Endothelial cell of umbilical vein (primary cell): ENCODE data around the gene AGO4. TPM values are rescaled to one million over a fixed set of nuclear protein-coding genes. Genes with fewer than 3 reads are reported as not detected.

Experiments used
- BruUV-seq: library from RNA; stranded (reverse); fragments of 400-500 nt; replicated peaks from 2 replicates; lab custom pipeline; 2021; lab: Mats Ljungman, UMichigan
- CTCF ChIA-PET: fragments of 300-600, 350-600 bp; sonication (Branson Sonifier 250); formaldehyde crosslinking; loops from one replicate; lab custom pipeline; 2021; ENCODE audit warnings: antibody characterized with exemption, inconsistent platforms; lab: Charles Lee
- POLR2A ChIA-PET: fragments of 300-600, 350-600 bp; sonication (Branson Sonifier 250); formaldehyde crosslinking; loops from one replicate; lab custom pipeline; 2021; ENCODE audit warnings: antibody characterized with exemption, inconsistent platforms; lab: Charles Lee
- DNase-seq: peaks from one replicate; pipeline ENCODE4 v3.0.0-alpha.2; 2011; ENCODE audit warnings: low read depth, low spot score
- FAIRE-seq: peaks from 2 replicates; lab custom pipeline; 2011; peaks lifted over from hg19 to GRCh38; lab: Jason Lieb, UNC
- H2AFZ ChIP-seq: 2 replicates; pipeline ENCODE4 v1.6.0; 2012; ENCODE audit warnings: low read depth, low read length, control low read depth, inconsistent platforms
- H3K27ac ChIP-seq: 2 replicates; pipeline ENCODE4 v1.5.1; 2011; ENCODE audit warnings: low read depth, mild to moderate bottlenecking, control low read depth, low read length, moderate library complexity; ENCODE audit not compliant: insufficient read depth
- H3K27me3 ChIP-seq, 2 experiments: 2 replicates each; pipeline versions ENCODE4 v1.6.0 to v1.6.1; 2011; ENCODE audit warnings: low read length in 2 of 2, mixed read lengths in 1 of 2; ENCODE audit not compliant: control insufficient read depth in 2 of 2, insufficient read depth in 2 of 2
- H3K36me3 ChIP-seq, 2 experiments: 2 replicates in 1 of 2; 3 replicates in 1 of 2; pipeline ENCODE4 v1.5.1; 2011; ENCODE audit warnings: low read length in 2 of 2, mild to moderate bottlenecking in 1 of 2, moderate library complexity in 1 of 2; ENCODE audit not compliant: control insufficient read depth in 2 of 2, insufficient read depth in 2 of 2; ENCODE audit errors: extremely low read depth in 1 of 2
- H3K4me1 ChIP-seq: 3 replicates; pipeline ENCODE4 v1.5.1; 2011; ENCODE audit warnings: mild to moderate bottlenecking, low read length; ENCODE audit not compliant: control insufficient read depth, insufficient read depth; ENCODE audit errors: extremely low read depth
- H3K4me2 ChIP-seq: 2 replicates; pipeline ENCODE4 v1.6.1; 2011; ENCODE audit warnings: low read length, control low read depth, mixed read lengths; ENCODE audit not compliant: insufficient read depth
- H3K4me3 ChIP-seq, 3 experiments: fragments of 200-600 bp in 1 of 3; sonication (generic), shearing (Covaris generic) in 1 of 3; replicated peaks in 1 of 3; 2 replicates each; pipeline ENCODE4 v1.5.1; 2011 to 2016; ENCODE audit warnings: control low read depth in 3 of 3, low read length in 3 of 3, mild to moderate bottlenecking in 2 of 3, inconsistent platforms in 1 of 3, low read depth in 1 of 3, moderate library complexity in 1 of 3; ENCODE audit not compliant: insufficient read depth in 1 of 3
- H3K79me2 ChIP-seq: 2 replicates; pipeline ENCODE4 v1.6.0; 2012; ENCODE audit warnings: low read length, inconsistent platforms; ENCODE audit not compliant: control insufficient read depth, insufficient read depth
- H3K9ac ChIP-seq: replicated peaks from 2 replicates; pipeline ENCODE3; 2011; ENCODE audit warnings: low read length, control low read depth; ENCODE audit not compliant: insufficient read depth; ENCODE audit errors: extremely low read depth
- H3K9me1 ChIP-seq: replicated peaks from 3 replicates; pipeline ENCODE4 v1.6.0; 2011; ENCODE audit warnings: mild to moderate bottlenecking, low read length; ENCODE audit not compliant: control insufficient read depth, insufficient read depth; ENCODE audit errors: extremely low read depth
- H3K9me3 ChIP-seq: replicated peaks from 2 replicates; pipeline ENCODE4 v1.5.1; 2012; ENCODE audit warnings: low read length, inconsistent platforms; ENCODE audit not compliant: control insufficient read depth, insufficient read depth
- H4K20me1 ChIP-seq: replicated peaks from 2 replicates; pipeline ENCODE3; 2011; ENCODE audit warnings: mild to moderate bottlenecking, low read length; ENCODE audit not compliant: control insufficient read depth, insufficient read depth; ENCODE audit errors: extremely low read depth
- EZH2 ChIP-seq: IDR thresholded peaks from 2 replicates; pipeline ENCODE4 v1.6.1; 2012; ENCODE audit warnings: borderline replicate concordance, low read depth, mild to moderate bottlenecking, moderate library complexity, low read length, inconsistent platforms; ENCODE audit not compliant: severe bottlenecking
- FOS ChIP-seq: IDR thresholded peaks from 2 replicates; pipeline ENCODE4 v1.6.1; 2011; ENCODE audit warnings: mild to moderate bottlenecking, low read length, moderate library complexity, borderline replicate concordance; ENCODE audit not compliant: insufficient read depth
- GATA2 ChIP-seq: IDR thresholded peaks from 2 replicates; pipeline ENCODE4 v1.7.0; 2011; ENCODE audit warnings: low read depth, mild to moderate bottlenecking, moderate library complexity, mixed read lengths, low read length; ENCODE audit not compliant: insufficient read length, insufficient read depth
- JUN ChIP-seq: IDR thresholded peaks from 2 replicates; pipeline ENCODE4 v1.6.1; 2011; ENCODE audit warnings: borderline replicate concordance, low read depth; ENCODE audit not compliant: insufficient read length, insufficient read depth
- MYC ChIP-seq: IDR thresholded peaks from one replicate; pipeline ENCODE4 v1.6.1; 2011; ENCODE audit warnings: mild to moderate bottlenecking, low read depth, low read length
- POLR2A ChIP-seq: IDR thresholded peaks from 2 replicates; pipeline ENCODE4 v1.6.1; 2012; ENCODE audit warnings: low read depth, mild to moderate bottlenecking, control low read depth, low read length
- POLR2AphosphoS5 ChIP-seq: IDR thresholded peaks from 2 replicates; pipeline ENCODE4 v1.6.1; 2012; ENCODE audit warnings: low read depth, mild to moderate bottlenecking, control low read depth, low read length, moderate library complexity; ENCODE audit not compliant: insufficient read depth
- dilution Hi-C: fragments of 300-500 bp; cut with MboI; formaldehyde crosslinking; loops from one replicate; pipeline ENCODE4 v1.15.0; 2019; ENCODE audit warnings: low sequenced_read_pairs; ENCODE audit not compliant: extremely low pct_ligation_motif_present
- intact Hi-C: fragments of 100-400 bp; cut with micrococcal nuclease; formaldehyde crosslinking; loops from one replicate; pipeline ENCODE4 v1.10.0; 2022
- polyA plus RNA-seq, 4 experiments: library from polyadenylated mRNA; depleted of rRNA in 3 of 4; stranded (reverse) in 3 of 4; unstranded in 1 of 4; fragments of >200 nt; gene quantifications; 2 replicates each; pipeline versions ENCODE4 v1.2.1 to v1.2.3, GENCODE V29; 2011 to 2012; ENCODE audit warnings: missing spikeins in 1 of 4
- total RNA-seq: library from RNA; stranded (reverse); gene quantifications from 2 replicates; pipeline ENCODE4 v1.2.3, GENCODE V29; 2021
- TF ChIP-seq, protein P1 (sequence below), 2 donors: IDR thresholded peaks; 1 replicate in 1 of 2; 2 replicates in 1 of 2; pipeline ENCODE4 v1.5.1; 2011; ENCODE audit warnings: low read length in 2 of 2, mild to moderate bottlenecking in 2 of 2, moderate library complexity in 2 of 2, control low read depth in 1 of 2, inconsistent platforms in 1 of 2, low read depth in 1 of 2; ENCODE audit not compliant: insufficient read depth in 1 of 2; ENCODE audit errors: extremely low read depth in 1 of 2
- TF ChIP-seq, protein P2 (sequence below): IDR thresholded peaks from 2 replicates; pipeline ENCODE4 v1.6.1; 2011; ENCODE audit not compliant: insufficient read depth, insufficient read length

AGO4 gene
- total and polyA plus RNA-seq, 2 donors (not counting 3 experiments of a cell fraction or from before 2014, with no cell fraction given): 11.1 to 19.8 TPM

GRCh38 chr1:35847935-35848565 is 40.2 kb downstream of the AGO4 start:
- H3K4me1 ChIP-seq: peaks cover 4% of the 10 kb centered on the region
- dilution Hi-C loops (no loop called here), intact Hi-C loops (no loop called here)
- CTCF ChIA-PET: no interaction called here
- TF ChIP-seq POLR2AphosphoS5: no peak
- TF ChIP-seq, protein P1, sequence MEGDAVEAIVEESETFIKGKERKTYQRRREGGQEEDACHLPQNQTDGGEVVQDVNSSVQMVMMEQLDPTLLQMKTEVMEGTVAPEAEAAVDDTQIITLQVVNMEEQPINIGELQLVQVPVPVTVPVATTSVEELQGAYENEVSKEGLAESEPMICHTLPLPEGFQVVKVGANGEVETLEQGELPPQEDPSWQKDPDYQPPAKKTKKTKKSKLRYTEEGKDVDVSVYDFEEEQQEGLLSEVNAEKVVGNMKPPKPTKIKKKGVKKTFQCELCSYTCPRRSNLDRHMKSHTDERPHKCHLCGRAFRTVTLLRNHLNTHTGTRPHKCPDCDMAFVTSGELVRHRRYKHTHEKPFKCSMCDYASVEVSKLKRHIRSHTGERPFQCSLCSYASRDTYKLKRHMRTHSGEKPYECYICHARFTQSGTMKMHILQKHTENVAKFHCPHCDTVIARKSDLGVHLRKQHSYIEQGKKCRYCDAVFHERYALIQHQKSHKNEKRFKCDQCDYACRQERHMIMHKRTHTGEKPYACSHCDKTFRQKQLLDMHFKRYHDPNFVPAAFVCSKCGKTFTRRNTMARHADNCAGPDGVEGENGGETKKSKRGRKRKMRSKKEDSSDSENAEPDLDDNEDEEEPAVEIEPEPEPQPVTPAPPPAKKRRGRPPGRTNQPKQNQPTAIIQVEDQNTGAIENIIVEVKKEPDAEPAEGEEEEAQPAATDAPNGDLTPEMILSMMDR (IDR thresholded peaks at IDR 0.05; ENCODE audit: extremely low read depth in 1 of 2, insufficient read depth in 1 of 2, low read depth in 1 of 2, low read length in 2 of 2): no peak
- no peak for TF ChIP-seq MYC
- no peak for TF ChIP-seq POLR2A
- TF ChIP-seq, protein P2, sequence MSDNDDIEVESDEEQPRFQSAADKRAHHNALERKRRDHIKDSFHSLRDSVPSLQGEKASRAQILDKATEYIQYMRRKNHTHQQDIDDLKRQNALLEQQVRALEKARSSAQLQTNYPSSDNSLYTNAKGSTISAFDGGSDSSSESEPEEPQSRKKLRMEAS: no peak
- POLR2A ChIA-PET: no interaction called here
- no peak overlapping the region for H3K4me3 ChIP-seq
- H3K9me1 ChIP-seq: no peaks in the 10 kb centered on the region
- peaks cover 4 to 6% of the 10 kb centered on the region in 2 experiments for H3K36me3 ChIP-seq
- H2AFZ ChIP-seq: no peak overlapping the region
- no peak overlapping the region for H3K4me2 ChIP-seq
- no peaks in the 10 kb centered on the region for H3K9me3 ChIP-seq
- FAIRE-seq: no peak
- H3K9ac ChIP-seq: no peak overlapping the region
- H4K20me1 ChIP-seq: no peaks in the 10 kb centered on the region
- peak; percentile 16 for DNase-seq
- no peaks in the 10 kb centered on the region for H3K79me2 ChIP-seq
- no peak overlapping the region for H3K27ac ChIP-seq
- H3K27me3 ChIP-seq: no peaks in the 10 kb centered on the region
- no TSS peak for BruUV-seq

DNA sequence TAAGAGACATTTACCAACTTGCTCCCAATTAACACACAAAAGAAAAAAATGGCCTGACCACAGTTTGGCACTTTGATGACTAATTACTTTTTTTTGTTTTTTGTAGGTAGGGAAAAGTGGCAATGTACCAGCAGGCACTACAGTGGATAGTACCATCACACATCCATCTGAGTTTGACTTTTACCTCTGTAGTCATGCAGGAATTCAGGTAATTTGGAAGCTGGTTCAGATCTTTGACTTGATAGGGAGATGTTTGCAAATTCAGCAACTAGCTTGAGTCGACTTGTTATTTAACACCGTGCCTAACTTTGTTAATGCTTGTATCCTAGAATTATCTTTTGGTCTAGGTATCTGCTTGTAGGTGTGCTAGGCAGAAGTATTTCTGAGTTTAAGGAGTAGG is 42.2 kb downstream of the AGO4 start:
- intact Hi-C loops (no loop called here), dilution Hi-C loops (no loop called here)
- Histone ChIP-seq H3K4me2 (no peak overlapping the region), H3K4me1 (peaks cover 4% of the 10 kb centered on the region), H3K36me3 (peaks cover 6 to 11% of the 10 kb centered on the region in 2 experiments), H2AFZ (no peak overlapping the region), H3K9me3 (no peaks in the 10 kb centered on the region), H3K79me2 (no peaks in the 10 kb centered on the region), H3K27ac (no peak overlapping the region), H3K9me1 (no peaks in the 10 kb centered on the region), H3K9ac (no peak overlapping the region), H3K27me3 (no peaks in the 10 kb centered on the region), H4K20me1 (no peaks in the 10 kb centered on the region), H3K4me3 (no peak overlapping the region)
- no TSS peak for BruUV-seq
- no peak for FAIRE-seq
- TF ChIP-seq JUN: no peak
- TF ChIP-seq, protein P1 (IDR thresholded peaks at IDR 0.05; ENCODE audit: extremely low read depth in 1 of 2, insufficient read depth in 1 of 2, low read depth in 1 of 2, low read length in 2 of 2): no peak
- TF ChIP-seq MYC: no peak
- TF ChIP-seq POLR2AphosphoS5: no peak
- TF ChIP-seq, protein P2: no peak
- no peak for TF ChIP-seq POLR2A
- no peak for TF ChIP-seq GATA2
- TF ChIP-seq FOS: no peak
- no peak for TF ChIP-seq EZH2
- ChIA-PET POLR2A (no interaction called here), CTCF (no interaction called here)
- DNase-seq: no peak
